Measurements from ENCODE around the gene COMMD2.

The COMMD2 gene

DNA sequence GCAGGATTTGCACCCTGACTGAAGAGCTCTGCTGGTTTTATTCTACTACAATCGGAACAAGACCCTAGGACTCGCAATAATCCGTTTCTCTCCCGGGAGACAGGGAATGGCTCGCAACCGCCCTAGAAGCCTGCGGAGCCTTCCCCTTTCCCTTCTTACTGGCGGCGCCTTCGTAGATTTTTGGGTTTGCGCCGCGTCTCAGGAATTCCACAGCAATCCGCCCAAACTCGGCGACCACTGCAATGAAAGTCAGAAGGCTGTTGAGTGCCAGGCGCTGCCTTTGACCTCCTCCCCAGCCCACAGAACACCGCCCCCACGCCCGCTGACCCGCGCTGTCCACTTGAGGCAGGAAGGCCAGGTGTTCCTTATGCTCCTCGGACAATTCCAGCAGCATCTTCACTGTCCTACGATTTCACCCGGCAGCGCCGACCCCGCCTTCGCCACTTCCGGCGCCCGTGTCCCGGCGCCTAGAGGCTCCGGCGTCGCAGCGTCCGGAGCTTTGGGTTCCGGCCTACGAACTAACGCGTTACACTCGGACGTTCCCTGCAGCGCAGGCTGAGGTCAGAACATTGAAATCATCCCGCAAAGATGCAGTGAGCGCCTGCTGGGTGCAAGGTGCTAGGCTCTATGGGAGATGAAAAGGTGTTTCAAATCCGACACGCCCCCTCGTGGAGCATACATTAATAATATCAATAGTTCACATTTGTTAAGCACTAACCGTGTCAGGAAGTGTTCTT is at the start of gene COMMD2:
COMMD2 (minus strand) TSS at position 439 of the 737 bp plus-strand sequence; CDS start at position 394, 45 bp downstream.
- H3K27ac ChIP-seq = peak within 1 kb of the TSS; percentile 8 to 88 (median 80)
- H3K4me3 ChIP-seq = peak within 1 kb of the TSS; percentile 58 to 94 (median 69)

DNA sequence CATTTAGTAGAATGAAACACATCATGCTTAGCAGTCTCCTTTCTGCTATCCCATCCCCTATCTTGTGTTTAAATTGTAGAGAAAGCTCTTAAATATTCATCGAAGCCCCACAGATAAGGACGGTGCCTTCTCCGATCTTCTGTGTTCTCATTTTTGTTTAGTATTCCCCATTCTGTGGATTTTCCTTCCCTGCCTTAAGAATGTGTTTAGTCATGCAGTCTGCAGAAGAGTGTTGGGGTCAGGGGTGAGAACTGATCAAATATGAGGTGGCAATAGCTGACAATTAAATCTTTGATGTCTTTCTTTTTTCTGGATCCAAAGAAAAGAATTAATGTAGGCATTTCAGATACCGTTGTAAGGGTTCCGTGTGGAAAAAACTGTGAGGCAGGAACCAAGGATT is 49.4 kb upstream of the COMMD2 start:
- Histone ChIP-seq H3K4me3 (no peak overlapping the region), H3K27ac (no peak overlapping the region)

DNA sequence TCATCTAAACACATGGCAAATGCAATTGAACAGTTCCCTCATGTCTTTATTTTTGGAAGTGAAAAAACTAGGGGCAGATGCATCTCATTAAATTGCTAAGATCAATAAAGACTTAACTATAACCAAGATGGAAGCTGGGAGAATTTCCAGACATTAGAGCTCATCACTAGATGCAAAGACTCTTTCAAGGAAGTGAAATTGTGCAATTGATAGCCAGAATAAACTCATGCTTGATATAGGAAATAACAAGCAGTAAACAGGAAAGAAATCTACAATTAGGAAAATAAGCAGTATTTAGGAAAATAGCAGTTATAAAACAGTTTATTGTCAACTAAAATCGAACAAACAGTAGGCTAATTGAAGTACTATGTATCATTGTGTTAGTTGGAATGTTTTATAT is 48.9 kb upstream of the COMMD2 start:
- no peak overlapping the region for H3K4me3 ChIP-seq

DNA sequence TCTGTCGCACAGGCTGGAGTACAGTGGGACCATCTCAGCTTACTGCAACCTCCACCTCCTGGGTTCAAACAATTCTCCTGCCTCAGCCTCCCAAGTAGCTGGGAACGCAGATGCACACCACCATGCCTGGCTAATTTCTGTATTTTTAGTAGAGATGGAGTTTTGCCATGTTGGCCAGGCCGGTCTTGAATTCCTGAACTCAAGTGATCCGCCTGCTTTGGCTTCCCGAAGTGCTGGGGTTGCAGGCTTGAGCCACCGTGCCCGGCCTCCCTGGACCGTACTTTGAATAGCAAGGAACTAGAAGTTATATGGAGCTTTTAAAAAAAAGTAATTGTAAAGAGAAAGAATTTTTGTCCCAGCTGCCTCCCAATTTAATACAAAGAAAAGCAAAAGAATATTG is 48.4 kb upstream of the COMMD2 start:
- Histone ChIP-seq H3K27ac (no peak overlapping the region), H3K4me3 (no peak overlapping the region)

More for the DNA sequence above, 48.9 kb upstream of the COMMD2 start:
- no peak overlapping the region for H3K27ac ChIP-seq

DNA sequence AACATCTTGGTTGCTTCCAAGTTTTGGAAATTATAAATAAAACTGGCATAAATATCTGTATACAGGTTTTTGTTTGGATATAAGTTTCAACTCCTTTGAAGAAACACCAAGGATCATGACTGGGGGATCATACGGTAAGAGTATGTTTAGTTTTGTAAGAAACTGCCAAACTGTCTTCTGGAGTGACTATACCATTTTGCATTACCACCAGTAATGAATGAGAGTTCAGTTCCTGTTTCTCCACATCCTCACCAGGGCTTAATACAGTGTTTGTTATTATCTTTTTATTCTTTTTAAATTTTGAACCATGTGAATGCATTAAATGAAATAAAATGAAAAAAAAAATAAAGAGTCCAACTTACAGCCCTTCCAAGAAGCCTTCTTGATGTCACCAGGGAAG is 43.7 kb upstream of the COMMD2 start:
- H3K27ac ChIP-seq = no peak overlapping the region
- H3K4me3 ChIP-seq = no peak overlapping the region

DNA sequence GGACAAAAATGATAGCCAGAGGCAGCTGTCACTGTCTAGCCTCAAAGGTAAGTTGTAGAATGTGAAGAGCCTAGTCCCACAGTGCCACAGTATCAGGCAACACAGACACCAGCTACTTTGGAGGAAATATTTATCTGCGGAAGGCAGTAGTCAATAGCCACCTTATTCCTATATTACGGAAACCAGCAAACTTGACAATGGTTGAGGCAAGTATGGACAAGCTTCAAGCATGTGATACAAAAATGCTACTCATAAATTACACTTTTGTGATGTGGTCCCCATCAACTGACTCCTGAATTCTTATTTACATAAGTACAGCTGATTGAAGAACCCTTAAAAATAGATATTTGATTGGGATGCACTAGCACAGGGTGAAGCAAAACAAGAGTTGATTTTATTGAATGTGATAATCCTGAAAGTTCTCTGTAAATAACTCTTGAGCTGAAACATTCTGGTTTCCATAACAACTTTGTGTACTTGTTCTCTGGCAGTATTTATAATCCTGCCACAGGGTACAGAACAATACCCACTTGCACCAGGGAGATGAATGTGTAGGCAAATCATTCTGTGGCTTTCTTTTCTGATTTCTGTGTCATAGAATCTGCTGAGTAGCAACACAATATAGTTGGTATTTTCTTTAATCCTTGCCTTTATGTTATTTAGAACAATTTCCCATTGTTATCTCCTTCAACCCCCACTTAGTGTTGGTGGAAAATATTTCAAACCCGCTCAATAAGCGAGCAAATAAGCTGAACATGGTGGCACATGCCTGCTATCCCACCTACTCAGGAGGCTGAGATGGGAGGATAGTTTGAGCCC is 40.4 kb upstream of the COMMD2 start, which contains the start of gene ANKUB1:
ANKUB1 (minus strand) TSS at position 103 of the 819 bp plus-strand sequence. CDS start 188 bp downstream, outside the sequence.
- Histone ChIP-seq H3K4me3 (no peak within 1 kb of the TSS), H3K27ac (no peak within 1 kb of the TSS)

DNA sequence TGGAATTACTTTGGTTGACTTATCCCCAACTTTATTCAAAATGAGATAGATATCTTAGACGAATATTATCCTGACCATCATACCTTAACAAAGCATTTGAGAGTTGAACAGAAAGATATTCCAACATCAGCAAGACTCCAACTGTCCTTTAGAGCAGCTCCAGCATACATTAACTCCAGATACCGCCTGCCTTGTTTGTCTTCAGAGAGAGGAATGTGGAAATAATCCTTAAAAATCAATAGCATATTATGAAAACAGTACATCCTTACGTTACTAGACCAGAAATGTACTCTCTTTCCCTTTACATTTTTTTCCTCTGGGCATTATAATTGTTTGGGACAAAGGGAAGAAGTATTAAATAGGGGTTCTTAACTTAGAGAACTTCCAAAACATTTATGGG is 38.4 kb upstream of the COMMD2 start:
- H3K4me3 ChIP-seq = no peak overlapping the region
- H3K27ac ChIP-seq = no peak overlapping the region

DNA sequence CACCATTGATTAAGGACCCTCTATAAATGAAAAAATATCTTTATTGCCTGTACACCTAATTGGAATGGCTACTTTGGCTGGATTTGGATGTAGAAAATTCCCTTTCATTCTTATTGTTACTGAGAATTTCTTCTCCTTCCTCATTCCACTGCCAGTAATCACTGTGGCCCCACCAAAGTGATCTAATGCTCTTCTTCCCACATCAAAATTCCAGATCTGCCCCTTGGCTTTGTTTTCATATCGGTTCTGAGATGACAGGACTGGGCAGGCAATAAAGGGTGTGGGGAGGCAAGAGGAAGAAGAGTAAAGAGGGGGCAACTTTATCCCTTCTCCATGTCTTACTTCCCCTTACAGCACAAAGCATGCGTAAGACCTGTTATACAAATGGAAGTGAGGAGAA is 38.0 kb upstream of the COMMD2 start:
- Histone ChIP-seq H3K27ac (no peak overlapping the region), H3K4me3 (no peak overlapping the region)

DNA sequence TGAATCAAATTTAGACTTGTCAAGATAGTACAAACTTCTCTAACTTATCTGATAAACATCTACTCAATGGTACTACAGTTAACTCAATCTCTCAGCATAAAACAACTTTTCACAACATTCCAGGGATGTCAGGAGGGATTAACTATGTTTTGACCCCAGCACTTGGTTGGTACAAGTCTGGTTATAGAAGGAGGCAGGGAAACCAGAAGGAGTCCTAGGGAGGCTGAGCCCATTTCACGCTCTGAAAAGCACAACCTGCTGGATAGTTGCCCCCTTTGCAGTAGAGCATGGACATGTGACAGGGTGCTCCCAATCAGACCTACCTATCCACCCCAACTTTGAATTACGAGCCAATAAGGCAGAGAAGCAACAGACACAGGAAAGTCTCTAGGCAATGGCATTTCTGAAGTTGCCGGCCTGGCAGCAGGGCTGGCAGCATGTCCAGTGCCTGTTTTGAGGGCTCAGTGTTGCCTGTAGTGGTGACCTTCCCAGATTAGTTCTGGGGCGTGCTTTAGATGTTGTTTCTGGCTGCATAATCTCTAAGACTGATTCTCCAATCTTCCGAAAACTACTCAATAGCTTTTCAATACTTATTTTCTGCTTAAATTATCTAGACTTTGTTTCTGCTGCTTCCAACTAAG is 31.9 kb upstream of the COMMD2 start:
- H3K4me3 ChIP-seq = no peak overlapping the region
- H3K27ac ChIP-seq = peak overlapping the region in 8 of 21 experiments; percentile 14 to 76 (median 46)

DNA sequence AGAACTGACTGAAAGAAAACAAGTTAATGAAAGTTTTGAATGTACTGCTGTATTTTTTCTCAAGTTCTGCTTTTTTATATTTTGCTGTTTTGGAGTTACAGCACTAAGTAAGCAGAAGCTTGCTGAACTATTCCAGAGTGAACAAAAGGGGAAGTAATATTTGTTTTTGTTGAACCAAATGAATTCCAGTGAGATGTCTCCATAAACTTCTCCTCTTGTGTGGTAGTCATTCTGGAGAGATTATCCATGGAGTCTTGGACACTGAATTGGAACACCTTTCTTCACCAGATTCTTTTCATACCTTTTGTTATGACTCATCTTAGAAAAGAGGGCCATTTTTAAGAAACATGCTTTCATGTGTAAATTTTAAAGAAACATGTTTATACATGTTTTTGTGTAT is 31.3 kb upstream of the COMMD2 start:
- no peak overlapping the region for H3K4me3 ChIP-seq

DNA sequence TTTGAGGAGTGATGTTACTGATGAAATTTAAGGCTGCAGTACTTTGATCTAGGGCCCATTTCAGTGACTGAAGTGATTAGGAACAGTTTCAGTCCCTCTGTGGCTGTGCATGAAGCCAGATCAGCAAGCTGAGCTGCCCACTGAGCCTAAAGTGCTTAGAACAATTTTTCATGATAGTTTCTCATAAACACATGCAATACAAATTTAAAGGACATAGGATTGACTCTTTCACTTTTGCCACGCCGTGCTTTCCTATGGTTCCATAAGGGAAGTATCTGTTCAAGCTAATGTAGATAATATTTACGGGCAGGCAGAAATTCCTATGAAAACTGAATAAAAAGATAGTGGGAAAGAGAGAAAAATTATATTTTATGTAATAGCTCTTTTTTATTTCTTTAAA is 29.5 kb upstream of the COMMD2 start:
- Histone ChIP-seq H3K4me3 (no peak overlapping the region), H3K27ac (peak overlapping the region in 8 of 21 experiments; percentile 6 to 79 (median 66))

More for the DNA sequence above, 31.3 kb upstream of the COMMD2 start:
- H3K27ac ChIP-seq = peak overlapping the region in 6 of 21 experiments; percentile 17 to 76 (median 46)

DNA sequence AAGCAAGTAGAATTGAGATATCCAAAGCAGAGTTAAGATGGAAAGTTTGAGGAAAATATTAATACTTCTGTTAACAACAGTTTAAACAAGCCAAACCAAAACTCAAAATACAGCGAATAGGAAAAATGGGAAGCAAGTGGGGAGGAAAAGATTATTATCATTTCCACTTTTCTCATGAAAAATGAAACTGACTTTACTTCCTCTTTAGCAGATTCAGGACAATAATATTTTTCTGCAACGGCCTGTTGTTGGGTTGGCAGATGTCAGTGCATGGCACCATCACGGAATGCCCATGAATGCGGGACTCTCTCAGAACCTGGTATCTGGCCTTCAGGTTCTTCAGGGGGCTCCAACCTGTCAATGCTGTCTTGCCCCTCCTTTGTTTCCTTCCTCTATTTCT is 28.9 kb upstream of the COMMD2 start:
- peak overlapping the region in 8 of 21 experiments; percentile 6 to 79 (median 66) for H3K27ac ChIP-seq
- H3K4me3 ChIP-seq = no peak overlapping the region

DNA sequence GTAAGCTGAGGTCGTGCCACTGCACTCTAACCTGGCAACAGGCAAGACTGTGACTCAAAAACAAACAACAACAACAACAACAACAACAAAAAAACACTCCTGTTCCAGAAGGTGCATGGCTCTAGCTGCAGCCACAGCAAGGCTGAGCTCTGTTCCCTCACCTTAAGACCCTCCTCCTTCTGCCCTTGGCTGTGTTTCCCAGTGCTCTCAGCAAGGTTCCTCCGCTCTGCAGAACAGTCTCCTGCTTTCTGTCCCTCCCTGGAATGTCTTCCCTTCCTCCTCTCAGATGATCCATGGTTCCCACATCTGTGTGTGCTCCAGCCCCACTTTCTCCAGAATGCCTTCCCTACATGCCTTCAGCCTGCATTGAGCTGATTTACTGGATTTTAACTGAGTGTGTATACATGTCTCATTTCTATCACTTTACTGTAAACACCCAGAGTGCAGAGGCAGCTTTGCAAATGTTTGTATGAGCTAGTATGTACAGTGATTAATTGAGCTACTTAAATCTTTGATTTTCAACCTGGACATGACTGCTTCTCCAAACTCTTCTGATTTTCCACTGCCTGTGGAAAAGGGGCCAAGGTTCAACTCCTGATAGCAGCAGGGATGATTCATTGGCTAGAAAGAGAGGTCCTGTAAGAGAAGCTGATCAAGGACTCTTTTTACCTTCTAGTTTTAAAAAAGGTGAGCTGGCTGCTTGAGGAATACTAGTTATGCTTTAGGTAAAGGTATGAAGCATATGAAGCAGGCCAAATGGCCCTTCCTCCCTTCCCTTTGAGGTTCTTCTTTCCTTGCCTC is 25.3 kb upstream of the COMMD2 start:
- H3K4me3 ChIP-seq = no peak overlapping the region

DNA sequence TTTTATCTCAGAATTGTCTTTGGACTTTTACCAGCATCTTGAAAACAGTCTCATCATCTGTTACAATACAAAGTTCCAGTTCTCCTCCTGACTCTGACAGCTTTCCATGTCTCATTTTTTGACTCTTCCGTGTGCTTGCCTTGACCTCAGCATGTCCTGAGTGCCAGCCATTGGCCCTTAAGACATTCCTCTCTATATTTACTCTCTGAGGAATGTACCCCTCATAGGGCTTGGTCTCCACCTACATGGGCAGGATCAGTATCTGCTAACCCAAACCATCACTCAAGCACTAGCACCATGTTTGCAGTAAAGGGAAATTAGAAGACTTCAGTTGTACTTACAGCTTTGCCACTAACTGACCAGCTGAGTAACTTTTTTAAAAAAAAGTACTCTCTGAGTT is 23.9 kb upstream of the COMMD2 start:
- H3K27ac ChIP-seq = no peak overlapping the region
- H3K4me3 ChIP-seq = no peak overlapping the region

More for the DNA sequence above, 25.3 kb upstream of the COMMD2 start:
- H3K27ac ChIP-seq = no peak overlapping the region

DNA sequence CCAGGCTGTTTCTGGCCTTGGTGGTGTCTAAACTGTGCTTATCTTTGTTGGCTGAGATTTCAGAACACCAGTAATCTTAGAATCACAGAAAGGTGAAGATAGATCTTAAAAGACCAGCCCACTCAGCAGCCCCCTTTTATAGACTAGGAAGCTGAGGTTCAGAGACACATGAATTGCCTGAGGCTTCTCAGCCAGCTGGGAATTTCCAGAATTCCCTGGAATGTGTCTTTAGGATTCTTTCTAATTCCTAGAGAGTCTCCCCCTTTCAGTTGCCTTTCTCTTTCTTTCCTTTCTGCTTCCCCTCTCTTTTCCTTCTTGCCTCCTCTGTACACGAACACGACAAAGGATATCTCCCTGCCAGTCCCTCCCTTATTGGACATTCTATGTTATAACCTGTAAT is 20.6 kb upstream of the COMMD2 start:
- H3K27ac ChIP-seq = no peak overlapping the region
- H3K4me3 ChIP-seq = no peak overlapping the region

DNA sequence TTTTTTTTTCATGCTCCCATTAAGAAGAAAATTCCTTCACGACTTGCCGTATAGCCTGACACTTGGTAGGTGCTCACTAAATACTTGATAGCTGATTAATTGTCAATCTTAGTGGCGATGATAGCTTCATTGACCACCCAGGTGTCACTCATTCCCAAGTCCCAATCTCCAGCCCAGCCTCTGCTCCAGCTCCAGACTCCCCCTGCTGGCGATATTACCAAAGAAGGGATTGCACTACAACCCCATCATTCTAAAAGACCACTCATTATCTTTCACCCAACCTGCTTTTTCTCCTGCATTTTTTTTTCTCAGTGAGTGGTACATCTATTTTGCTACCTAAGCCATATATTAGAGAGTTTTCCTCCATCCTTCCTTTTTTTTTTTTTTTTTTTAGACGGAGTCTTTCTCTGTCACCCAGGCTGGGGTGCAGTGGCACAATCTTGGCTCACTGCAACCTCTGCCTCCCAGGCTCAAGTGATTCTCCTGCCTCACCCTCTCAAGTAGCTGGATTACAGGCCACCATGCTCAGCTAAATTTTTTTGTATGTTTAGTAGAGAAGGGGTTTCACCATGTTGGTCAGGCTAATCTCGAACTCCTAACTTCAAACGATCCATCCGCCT is 19.5 kb upstream of the COMMD2 start:
- Histone ChIP-seq H3K4me3 (no peak overlapping the region), H3K27ac (no peak overlapping the region)

DNA sequence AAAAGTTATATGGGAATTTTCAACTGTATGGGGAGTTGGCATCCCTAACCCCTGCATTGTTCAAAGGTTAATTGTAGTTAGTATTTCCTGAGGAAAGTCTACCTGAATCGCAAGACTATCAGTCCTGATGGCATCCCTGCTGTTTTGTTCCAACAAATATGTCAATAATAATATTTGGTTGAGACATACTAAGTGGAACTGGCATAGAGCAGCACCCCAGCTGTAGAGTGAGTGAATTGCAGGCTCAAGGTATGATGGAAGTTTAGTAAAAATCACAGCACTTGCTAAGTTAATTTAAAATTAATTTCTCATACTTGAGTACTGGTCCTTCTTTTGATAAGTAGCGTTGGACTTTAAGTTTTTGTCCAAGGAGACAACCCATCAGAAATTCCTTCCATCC is 18.0 kb upstream of the COMMD2 start:
- no peak overlapping the region for H3K4me3 ChIP-seq
- H3K27ac ChIP-seq = no peak overlapping the region

DNA sequence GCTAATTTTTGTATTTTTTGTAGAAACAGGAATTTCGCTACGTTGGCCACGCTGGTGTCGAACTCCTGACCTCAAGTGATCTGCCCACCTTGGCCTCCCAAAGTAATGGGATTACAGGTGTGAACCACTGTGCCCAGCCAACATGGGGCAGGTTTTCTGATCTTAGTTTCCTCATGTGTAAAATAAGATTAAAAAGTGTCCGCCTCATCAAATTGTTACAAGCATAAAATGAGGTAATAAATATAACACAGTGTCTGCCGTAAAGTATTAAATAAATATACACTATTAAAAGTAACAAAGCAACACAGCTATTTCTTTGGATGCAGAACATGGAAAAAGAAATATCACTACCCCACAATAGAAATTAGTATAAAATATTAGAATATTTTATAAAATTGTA is 16.4 kb upstream of the COMMD2 start:
- Histone ChIP-seq H3K4me3 (no peak overlapping the region), H3K27ac (no peak overlapping the region)

DNA sequence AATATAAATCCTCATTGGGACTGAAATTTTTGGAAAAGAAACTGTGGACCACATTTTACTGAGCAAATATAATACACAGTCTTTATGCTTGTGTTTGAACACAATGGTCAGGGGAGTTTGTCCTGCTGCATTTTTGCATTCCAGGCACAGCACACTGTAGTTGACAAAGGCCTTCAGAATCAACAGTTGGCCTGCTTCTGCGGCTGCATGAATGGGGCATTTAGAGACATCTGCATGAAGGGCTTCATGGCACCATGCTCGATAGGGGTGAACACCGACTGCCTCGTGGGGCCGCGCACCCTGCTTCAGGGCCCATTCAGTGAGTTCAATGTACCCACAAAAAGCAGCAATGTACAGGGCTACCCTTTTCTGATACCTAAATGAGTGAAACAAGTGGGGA is 15.4 kb upstream of the COMMD2 start:
- no peak overlapping the region for H3K4me3 ChIP-seq
- no peak overlapping the region for H3K27ac ChIP-seq
